ENCODE results near the gene TUBGCP5.

TUBGCP5 gene

DNA sequence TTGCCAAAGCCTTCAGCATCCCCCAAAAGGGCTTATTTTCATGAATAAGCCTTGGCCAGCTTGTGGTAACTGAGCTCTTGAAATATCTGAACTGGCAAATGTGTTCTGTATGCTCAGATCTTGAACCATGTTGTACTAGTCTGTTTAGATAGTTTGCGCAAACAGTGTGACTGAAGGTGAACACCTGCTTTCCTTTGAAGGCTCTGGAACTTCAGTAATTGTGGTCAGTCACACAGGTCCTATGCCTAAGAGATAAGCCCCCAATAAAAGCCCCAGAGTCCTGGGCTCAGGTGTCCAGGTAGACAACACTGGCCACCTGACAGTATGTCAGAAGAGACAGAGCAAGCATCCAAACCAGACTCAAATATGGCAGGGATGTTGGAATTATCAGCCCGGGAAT lies 5.4 kb downstream of the TUBGCP5 start (continued):
- TF ChIP-seq WT1 (tag by site-specific recombination; IDR thresholded peaks at IDR 0.05), result no peak

DNA sequence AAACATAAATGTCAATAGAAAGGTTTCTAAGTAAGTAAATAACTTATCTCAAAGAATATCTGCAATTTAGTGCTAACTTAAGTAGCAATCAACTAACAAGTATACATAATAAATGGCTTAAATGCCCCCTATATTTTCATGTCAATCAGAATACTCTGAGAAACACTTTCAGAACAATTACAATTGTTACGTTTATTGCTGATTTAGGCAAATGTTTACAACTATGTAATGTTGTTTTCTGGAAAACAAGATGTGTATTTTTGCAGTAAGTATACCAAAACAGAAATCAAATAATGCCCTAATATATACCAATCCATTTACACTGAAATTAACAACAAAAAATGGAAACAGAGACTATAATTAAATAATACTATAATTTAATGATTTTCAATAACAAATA lies 13.2 kb downstream of the TUBGCP5 start:
- Histone ChIP-seq H3K27ac (ENCODE audit: extremely low read depth, low read depth, low read length) (no peak overlapping the region), H3K36me3 (ENCODE audit: control insufficient read depth in 2 of 2, insufficient read depth in 1 of 2, low read length in 2 of 2) (peaks cover 38 to 80% of the 10 kb centered on the region in 2 experiments), H3K9me3 (ENCODE audit: control insufficient read depth, insufficient read depth, low read depth, low read length) (no peaks in the 10 kb centered on the region), H3K4me1 (ENCODE audit: control insufficient read depth, insufficient read depth, low read length) (no peaks in the 10 kb centered on the region), H3K4me3 (ENCODE audit: low read depth, low read length) (no peak overlapping the region)
- CTCF ChIA-PET, result interaction anchor here (1.6 kb wide), 1 partner anchor 9 kb away, joined by 5 read pairs; no protein-coding TSS in a partner anchor
- TF ChIP-seq ZNF48 (tag by site-specific recombination; IDR thresholded peaks at IDR 0.05), result no peak
- TF ChIP-seq ZNF239 (tag by site-specific recombination; IDR thresholded peaks at IDR 0.05), result no peak
- TF ChIP-seq, protein P1, sequence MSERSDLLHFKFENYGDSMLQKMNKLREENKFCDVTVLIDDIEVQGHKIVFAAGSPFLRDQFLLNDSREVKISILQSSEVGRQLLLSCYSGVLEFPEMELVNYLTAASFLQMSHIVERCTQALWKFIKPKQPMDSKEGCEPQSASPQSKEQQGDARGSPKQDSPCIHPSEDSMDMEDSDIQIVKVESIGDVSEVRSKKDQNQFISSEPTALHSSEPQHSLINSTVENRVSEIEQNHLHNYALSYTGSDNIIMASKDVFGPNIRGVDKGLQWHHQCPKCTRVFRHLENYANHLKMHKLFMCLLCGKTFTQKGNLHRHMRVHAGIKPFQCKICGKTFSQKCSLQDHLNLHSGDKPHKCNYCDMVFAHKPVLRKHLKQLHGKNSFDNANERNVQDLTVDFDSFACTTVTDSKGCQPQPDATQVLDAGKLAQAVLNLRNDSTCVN (tag by site-specific recombination; optimal IDR thresholded peaks at IDR 0.05), result no peak
- no peak for TF ChIP-seq ZNF211 (tag by site-specific recombination; IDR thresholded peaks at IDR 0.05; ENCODE audit: low read depth)
- no peak for TF ChIP-seq ZNF571 (tag by site-specific recombination; IDR thresholded peaks at IDR 0.05)
- TF ChIP-seq ZNF558 (tag by site-specific recombination; IDR thresholded peaks at IDR 0.05), result no peak
- no peak for TF ChIP-seq ZNF416 (tag by site-specific recombination; IDR thresholded peaks at IDR 0.05)
- no peak for TF ChIP-seq ZFP37 (tag by site-specific recombination; IDR thresholded peaks at IDR 0.05)
- no peak for TF ChIP-seq ZBTB48 (tag by site-specific recombination; IDR thresholded peaks at IDR 0.05)
- no peak for TF ChIP-seq ZNF341 (tag by site-specific recombination; IDR thresholded peaks at IDR 0.05; ENCODE audit: low read depth)
- TF ChIP-seq ZBTB1 (tag by site-specific recombination; IDR thresholded peaks at IDR 0.05), result no peak
- TF ChIP-seq, protein P2, sequence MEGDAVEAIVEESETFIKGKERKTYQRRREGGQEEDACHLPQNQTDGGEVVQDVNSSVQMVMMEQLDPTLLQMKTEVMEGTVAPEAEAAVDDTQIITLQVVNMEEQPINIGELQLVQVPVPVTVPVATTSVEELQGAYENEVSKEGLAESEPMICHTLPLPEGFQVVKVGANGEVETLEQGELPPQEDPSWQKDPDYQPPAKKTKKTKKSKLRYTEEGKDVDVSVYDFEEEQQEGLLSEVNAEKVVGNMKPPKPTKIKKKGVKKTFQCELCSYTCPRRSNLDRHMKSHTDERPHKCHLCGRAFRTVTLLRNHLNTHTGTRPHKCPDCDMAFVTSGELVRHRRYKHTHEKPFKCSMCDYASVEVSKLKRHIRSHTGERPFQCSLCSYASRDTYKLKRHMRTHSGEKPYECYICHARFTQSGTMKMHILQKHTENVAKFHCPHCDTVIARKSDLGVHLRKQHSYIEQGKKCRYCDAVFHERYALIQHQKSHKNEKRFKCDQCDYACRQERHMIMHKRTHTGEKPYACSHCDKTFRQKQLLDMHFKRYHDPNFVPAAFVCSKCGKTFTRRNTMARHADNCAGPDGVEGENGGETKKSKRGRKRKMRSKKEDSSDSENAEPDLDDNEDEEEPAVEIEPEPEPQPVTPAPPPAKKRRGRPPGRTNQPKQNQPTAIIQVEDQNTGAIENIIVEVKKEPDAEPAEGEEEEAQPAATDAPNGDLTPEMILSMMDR (tag by site-specific recombination; IDR thresholded peaks at IDR 0.05), result no peak
- no peak for TF ChIP-seq BCL11B (tag by site-specific recombination; IDR thresholded peaks at IDR 0.05; ENCODE audit: low read depth)
- TF ChIP-seq ZNF138 (tag by site-specific recombination; IDR thresholded peaks at IDR 0.05; ENCODE audit: borderline replicate concordance), result no peak
- TF ChIP-seq ZNF37A (tag by site-specific recombination; IDR thresholded peaks at IDR 0.05), result no peak
- POLR2A ChIA-PET, result no interaction called here

- peaks cover 37 to 79% of the 10 kb centered on the region in 2 experiments for H3K36me3 ChIP-seq (ENCODE audit: control insufficient read depth in 2 of 2, insufficient read depth in 1 of 2, low read length in 2 of 2)
- ChIA-PET POLR2A (no interaction called here), CTCF (no interaction called here)
- no peaks in the 10 kb centered on the region for H3K4me1 ChIP-seq (ENCODE audit: control insufficient read depth, insufficient read depth, low read length)
- H3K9me3 ChIP-seq (ENCODE audit: control insufficient read depth, insufficient read depth, low read depth, low read length), result no peaks in the 10 kb centered on the region
- no peak overlapping the region for H3K4me3 ChIP-seq (ENCODE audit: low read depth, low read length)
- H3K27ac ChIP-seq (ENCODE audit: extremely low read depth, low read depth, low read length), result no peak overlapping the region
- TF ChIP-seq ZNF629 (tag by site-specific recombination; IDR thresholded peaks at IDR 0.05), result no peak
- no peak for TF ChIP-seq ZBTB1 (tag by site-specific recombination; IDR thresholded peaks at IDR 0.05)
- no peak for TF ChIP-seq SP2 (tag by site-specific recombination; IDR thresholded peaks at IDR 0.05)
- no peak for TF ChIP-seq YY2 (tag by site-specific recombination; IDR thresholded peaks at IDR 0.05)
- TF ChIP-seq, protein P3, sequence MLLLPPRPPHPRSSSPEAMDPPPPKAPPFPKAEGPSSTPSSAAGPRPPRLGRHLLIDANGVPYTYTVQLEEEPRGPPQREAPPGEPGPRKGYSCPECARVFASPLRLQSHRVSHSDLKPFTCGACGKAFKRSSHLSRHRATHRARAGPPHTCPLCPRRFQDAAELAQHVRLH (tag by site-specific recombination; IDR thresholded peaks at IDR 0.05), result no peak
- TF ChIP-seq PRDM6 (tag by site-specific recombination; IDR thresholded peaks at IDR 0.05), result no peak
- no peak for TF ChIP-seq ZNF292 (tag by site-specific recombination; IDR thresholded peaks at IDR 0.05; ENCODE audit: borderline replicate concordance, low read depth)
- no peak for TF ChIP-seq ZNF433 (tag by site-specific recombination; IDR thresholded peaks at IDR 0.05; ENCODE audit: low read depth)
- TF ChIP-seq ZNF112 (tag by site-specific recombination; IDR thresholded peaks at IDR 0.05), result no peak
- TF ChIP-seq ZNF843 (tag by site-specific recombination; IDR thresholded peaks at IDR 0.05), result no peak
- TF ChIP-seq, protein P4, sequence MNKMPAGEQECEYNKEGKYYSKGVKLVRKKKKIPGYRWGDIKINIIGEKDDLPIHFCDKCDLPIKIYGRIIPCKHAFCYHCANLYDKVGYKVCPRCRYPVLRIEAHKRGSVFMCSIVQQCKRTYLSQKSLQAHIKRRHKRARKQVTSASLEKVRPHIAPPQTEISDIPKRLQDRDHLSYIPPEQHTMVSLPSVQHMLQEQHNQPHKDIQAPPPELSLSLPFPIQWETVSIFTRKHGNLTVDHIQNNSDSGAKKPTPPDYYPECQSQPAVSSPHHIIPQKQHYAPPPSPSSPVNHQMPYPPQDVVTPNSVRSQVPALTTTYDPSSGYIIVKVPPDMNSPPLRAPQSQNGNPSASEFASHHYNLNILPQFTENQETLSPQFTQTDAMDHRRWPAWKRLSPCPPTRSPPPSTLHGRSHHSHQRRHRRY (tag by site-specific recombination; IDR thresholded peaks at IDR 0.05), result no peak
- no peak for TF ChIP-seq ZNF558 (tag by site-specific recombination; IDR thresholded peaks at IDR 0.05)
- TF ChIP-seq ZNF529 (tag by site-specific recombination; IDR thresholded peaks at IDR 0.05; ENCODE audit: insufficient replicate concordance), result no peak
- no peak for TF ChIP-seq ZSCAN5A (tag by site-specific recombination; IDR thresholded peaks at IDR 0.05)
- TF ChIP-seq SCRT2 (tag by site-specific recombination; IDR thresholded peaks at IDR 0.05), result no peak
Measured at GRCh38 chr15:23022156-23022555, 17.2 kb downstream of the TUBGCP5 start.
